ENCODE results near the gene KITLG.

Gene KITLG

DNA sequence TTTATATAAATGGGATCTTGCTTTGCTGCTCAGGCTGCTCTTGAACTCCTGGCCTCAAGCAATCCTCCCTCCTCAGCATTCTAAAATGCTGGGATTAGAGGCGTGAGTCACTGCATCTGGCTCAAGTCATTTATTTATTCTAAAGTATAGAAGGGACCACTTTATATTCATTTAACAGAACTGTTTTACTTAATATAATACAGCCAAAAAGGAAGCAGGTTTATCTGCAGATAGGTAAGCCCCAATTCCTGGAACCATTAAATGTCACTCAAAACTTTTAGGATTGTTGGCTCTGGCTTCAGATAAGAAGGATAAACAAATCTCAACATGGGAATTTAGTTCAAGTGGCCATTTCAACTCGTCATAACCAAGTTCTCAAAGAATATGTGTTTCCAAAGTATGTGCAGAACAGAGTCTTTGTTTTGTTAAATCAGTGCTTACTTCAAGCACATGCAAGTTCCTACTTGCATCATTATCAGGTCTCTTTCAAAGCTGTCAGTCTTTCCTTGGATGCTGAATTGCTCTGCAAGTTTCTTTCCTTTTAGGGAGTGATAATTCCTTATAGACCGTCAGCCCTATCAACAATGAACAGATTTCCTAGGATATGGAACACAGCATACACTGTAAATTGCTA lies 60.4 kb downstream of the KITLG start:
- Histone ChIP-seq H2BK120ac (ENCODE audit: insufficient read depth, low read length, poor library complexity) (no peak overlapping the region), H3K14ac (ENCODE audit: low read length) (no peak overlapping the region), H3K9me3 (ENCODE audit: insufficient read depth, low read depth, low read length) (no peaks in the 10 kb centered on the region), H3K36me3 (ENCODE audit: control insufficient read depth in 1 of 2, insufficient read depth in 2 of 2, low read length in 2 of 2) (no peaks in the 10 kb centered on the region), H3K4ac (ENCODE audit: low read depth, low read length) (no peak overlapping the region), H3K9ac (ENCODE audit: low read length) (no peak overlapping the region), H3K27ac (ENCODE audit: low read depth, low read length) (no peak overlapping the region), H4K8ac (ENCODE audit: low read depth, low read length) (no peak overlapping the region), H2AK5ac (ENCODE audit: low read length) (no peak overlapping the region), H3K4me1 (ENCODE audit: control insufficient read depth in 1 of 2, insufficient read depth in 2 of 2, low read length in 2 of 2) (no peaks in the 10 kb centered on the region), H4K12ac (ENCODE audit: low read depth, low read length) (no peak overlapping the region), H2AFZ (ENCODE audit: insufficient read depth, low read length, poor library complexity) (no peak overlapping the region), H4K91ac (ENCODE audit: low read depth, low read length) (no peak overlapping the region), H3K27me3 (ENCODE audit: insufficient read depth, low read length) (no peaks in the 10 kb centered on the region), H2BK5ac (ENCODE audit: low read depth, low read length, poor library complexity) (no peak overlapping the region), H2BK12ac (ENCODE audit: low read length) (no peak overlapping the region), H3K79me1 (ENCODE audit: low read length) (no peaks in the 10 kb centered on the region), H3K18ac (ENCODE audit: low read length) (no peak overlapping the region), H3K4me3 (ENCODE audit: low read depth, low read length) (no peak overlapping the region), H3K23ac (ENCODE audit: low read length) (no peak overlapping the region), H3K79me2 (ENCODE audit: control insufficient read depth, insufficient read depth, low read length, poor library complexity) (no peaks in the 10 kb centered on the region), H3K4me2 (ENCODE audit: low read length) (no peak overlapping the region)
- no peak for DNase-seq
- no CpG with 5 or more reads among the region's 3 CpGs for WGBS (ENCODE audit: extremely low coverage, insufficient coverage, insufficient read length)

DNA sequence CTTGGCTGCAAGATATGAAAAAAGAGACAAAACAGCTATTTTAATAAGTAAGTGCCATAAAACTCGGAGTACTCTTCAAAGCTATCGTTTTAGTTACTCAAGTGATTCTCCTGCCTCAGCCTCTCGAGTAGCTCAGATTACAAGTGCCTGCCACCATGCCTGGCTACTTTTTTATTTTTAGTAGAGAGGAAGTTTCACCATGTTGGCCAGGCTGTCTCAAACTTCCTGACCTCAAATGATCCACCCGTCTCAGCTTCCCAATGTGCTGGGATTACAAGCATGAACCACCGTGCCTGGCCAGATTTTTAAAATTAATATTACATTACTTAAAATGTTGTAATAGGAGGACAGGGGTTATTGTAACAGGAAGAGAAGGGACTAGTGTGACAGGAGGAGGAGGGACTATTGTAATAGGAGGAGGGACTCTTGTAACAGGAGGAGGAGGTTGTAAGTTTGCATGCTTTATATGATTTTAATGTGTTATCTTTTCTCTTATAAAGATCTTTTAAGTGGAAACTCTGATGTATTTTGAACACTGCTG lies 61.3 kb downstream of the KITLG start:
- no peak overlapping the region for H4K91ac ChIP-seq (ENCODE audit: low read depth, low read length)
- H3K23ac ChIP-seq (ENCODE audit: low read length): no peak overlapping the region
- no peak overlapping the region for H3K4ac ChIP-seq (ENCODE audit: low read depth, low read length)
- no peak overlapping the region for H3K4me2 ChIP-seq (ENCODE audit: low read length)
- no peak overlapping the region for H3K18ac ChIP-seq (ENCODE audit: low read length)
- H2AFZ ChIP-seq (ENCODE audit: insufficient read depth, low read length, poor library complexity): no peak overlapping the region
- no peak overlapping the region for H2BK12ac ChIP-seq (ENCODE audit: low read length)
- no peak overlapping the region for H3K9ac ChIP-seq (ENCODE audit: low read length)
- H3K9me3 ChIP-seq (ENCODE audit: insufficient read depth, low read depth, low read length): no peaks in the 10 kb centered on the region
- H2BK5ac ChIP-seq (ENCODE audit: low read depth, low read length, poor library complexity): no peak overlapping the region
- no peak overlapping the region for H4K12ac ChIP-seq (ENCODE audit: low read depth, low read length)
- H3K4me1 ChIP-seq (ENCODE audit: control insufficient read depth in 1 of 2, insufficient read depth in 2 of 2, low read length in 2 of 2): no peaks in the 10 kb centered on the region
- no peaks in the 10 kb centered on the region for H3K27me3 ChIP-seq (ENCODE audit: insufficient read depth, low read length)
- H2BK120ac ChIP-seq (ENCODE audit: insufficient read depth, low read length, poor library complexity): no peak overlapping the region
- H3K79me1 ChIP-seq (ENCODE audit: low read length): no peaks in the 10 kb centered on the region
- no peaks in the 10 kb centered on the region for H3K36me3 ChIP-seq (ENCODE audit: control insufficient read depth in 1 of 2, insufficient read depth in 2 of 2, low read length in 2 of 2)
- no peak for DNase-seq
- no peak overlapping the region for H4K8ac ChIP-seq (ENCODE audit: low read depth, low read length)
- H3K14ac ChIP-seq (ENCODE audit: low read length): no peak overlapping the region
- no peaks in the 10 kb centered on the region for H3K79me2 ChIP-seq (ENCODE audit: control insufficient read depth, insufficient read depth, low read length, poor library complexity)
- no CpG with 5 or more reads among the region's 5 CpGs for WGBS (ENCODE audit: extremely low coverage, insufficient coverage, insufficient read length)
- H2AK5ac ChIP-seq (ENCODE audit: low read length): no peak overlapping the region
- no peak overlapping the region for H3K4me3 ChIP-seq (ENCODE audit: low read depth, low read length)
- H3K27ac ChIP-seq (ENCODE audit: low read depth, low read length): no peak overlapping the region

DNA sequence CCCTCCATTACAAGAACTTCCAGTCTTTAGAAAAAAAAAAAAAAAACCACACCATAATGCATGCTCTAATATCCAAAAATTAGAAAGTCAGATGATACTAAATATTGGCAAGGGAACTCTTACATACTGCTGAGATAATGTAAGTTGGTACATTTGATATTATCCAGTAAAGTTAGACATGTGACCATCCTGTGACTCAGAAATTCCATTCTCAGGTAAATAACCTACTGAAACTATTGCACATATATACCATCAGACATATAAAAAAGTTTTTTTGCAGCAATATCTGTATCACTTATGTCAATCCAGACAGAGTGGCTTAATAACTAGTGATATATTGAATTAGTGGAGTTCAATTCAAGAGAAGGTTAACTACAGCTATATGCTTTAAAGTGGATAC lies 63.5 kb downstream of the KITLG start:
- Histone ChIP-seq H3K4me2 (ENCODE audit: low read length) (no peak overlapping the region), H4K91ac (ENCODE audit: low read depth, low read length) (no peak overlapping the region), H4K12ac (ENCODE audit: low read depth, low read length) (no peak overlapping the region), H3K9ac (ENCODE audit: low read length) (no peak overlapping the region), H2AFZ (ENCODE audit: insufficient read depth, low read length, poor library complexity) (no peak overlapping the region), H3K36me3 (ENCODE audit: control insufficient read depth in 1 of 2, insufficient read depth in 2 of 2, low read length in 2 of 2) (no peaks in the 10 kb centered on the region), H2BK12ac (ENCODE audit: low read length) (no peak overlapping the region), H3K14ac (ENCODE audit: low read length) (no peak overlapping the region), H3K9me3 (ENCODE audit: insufficient read depth, low read depth, low read length) (no peaks in the 10 kb centered on the region), H3K27ac (ENCODE audit: low read depth, low read length) (no peak overlapping the region), H2BK120ac (ENCODE audit: insufficient read depth, low read length, poor library complexity) (no peak overlapping the region), H2BK5ac (ENCODE audit: low read depth, low read length, poor library complexity) (no peak overlapping the region), H3K4me1 (ENCODE audit: control insufficient read depth in 1 of 2, insufficient read depth in 2 of 2, low read length in 2 of 2) (no peaks in the 10 kb centered on the region), H3K18ac (ENCODE audit: low read length) (no peak overlapping the region), H3K23ac (ENCODE audit: low read length) (no peak overlapping the region), H3K27me3 (ENCODE audit: insufficient read depth, low read length) (no peaks in the 10 kb centered on the region), H3K4ac (ENCODE audit: low read depth, low read length) (no peak overlapping the region), H4K8ac (ENCODE audit: low read depth, low read length) (no peak overlapping the region), H2AK5ac (ENCODE audit: low read length) (no peak overlapping the region), H3K79me2 (ENCODE audit: control insufficient read depth, insufficient read depth, low read length, poor library complexity) (no peaks in the 10 kb centered on the region), H3K4me3 (ENCODE audit: low read depth, low read length) (no peak overlapping the region), H3K79me1 (ENCODE audit: low read length) (no peaks in the 10 kb centered on the region)
- no peak for DNase-seq

DNA sequence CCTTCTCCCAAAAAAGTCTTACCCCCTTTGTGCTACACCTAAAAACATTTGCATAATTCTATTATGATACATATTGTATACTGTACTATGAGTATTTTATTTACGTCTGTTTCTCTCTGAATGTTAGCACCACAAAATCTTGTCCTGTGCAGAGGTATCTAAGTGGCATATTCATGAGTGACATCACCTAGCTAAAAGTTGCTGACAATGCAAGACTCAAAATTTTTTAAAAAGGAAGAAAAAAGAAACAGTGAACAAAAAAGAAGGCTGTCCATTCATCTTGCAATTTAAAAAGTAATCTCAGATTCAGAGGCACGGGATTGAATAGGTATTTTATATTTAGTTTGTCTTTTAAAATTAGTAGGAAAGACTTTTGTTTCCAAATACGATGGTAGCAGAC lies 69.4 kb downstream of the KITLG start:
- no peaks in the 10 kb centered on the region for H3K36me3 ChIP-seq (ENCODE audit: control insufficient read depth in 1 of 2, insufficient read depth in 2 of 2, low read length in 2 of 2)
- no peak overlapping the region for H3K4me3 ChIP-seq (ENCODE audit: low read depth, low read length)
- H3K9me3 ChIP-seq (ENCODE audit: insufficient read depth, low read depth, low read length): no peaks in the 10 kb centered on the region
- H3K27ac ChIP-seq (ENCODE audit: low read depth, low read length): no peak overlapping the region
- H3K14ac ChIP-seq (ENCODE audit: low read length): no peak overlapping the region
- no peak overlapping the region for H3K9ac ChIP-seq (ENCODE audit: low read length)
- H3K27me3 ChIP-seq (ENCODE audit: insufficient read depth, low read length): no peaks in the 10 kb centered on the region
- H3K4me1 ChIP-seq (ENCODE audit: control insufficient read depth in 1 of 2, insufficient read depth in 2 of 2, low read length in 2 of 2): no peaks in the 10 kb centered on the region
- H2AFZ ChIP-seq (ENCODE audit: insufficient read depth, low read length, poor library complexity): no peak overlapping the region
- H3K79me2 ChIP-seq (ENCODE audit: control insufficient read depth, insufficient read depth, low read length, poor library complexity): no peaks in the 10 kb centered on the region
- no peak overlapping the region for H3K18ac ChIP-seq (ENCODE audit: low read length)
- no peak overlapping the region for H4K8ac ChIP-seq (ENCODE audit: low read depth, low read length)
- no peak overlapping the region for H2BK120ac ChIP-seq (ENCODE audit: insufficient read depth, low read length, poor library complexity)
- no peaks in the 10 kb centered on the region for H3K79me1 ChIP-seq (ENCODE audit: low read length)
- H3K4me2 ChIP-seq (ENCODE audit: low read length): no peak overlapping the region
- WGBS (ENCODE audit: extremely low coverage, insufficient coverage, insufficient read length): no CpG with 5 or more reads among the region's 3 CpGs
- H2AK5ac ChIP-seq (ENCODE audit: low read length): no peak overlapping the region
- no peak overlapping the region for H4K91ac ChIP-seq (ENCODE audit: low read depth, low read length)
- no peak overlapping the region for H3K4ac ChIP-seq (ENCODE audit: low read depth, low read length)
- H4K12ac ChIP-seq (ENCODE audit: low read depth, low read length): no peak overlapping the region
- no peak overlapping the region for H3K23ac ChIP-seq (ENCODE audit: low read length)
- H2BK12ac ChIP-seq (ENCODE audit: low read length): no peak overlapping the region
- no peak overlapping the region for H2BK5ac ChIP-seq (ENCODE audit: low read depth, low read length, poor library complexity)
- no peak for DNase-seq
